Amniotic stem cell (primary cell): ENCODE measurements around the gene PRSS21.

Experiments used
- DNase-seq: peaks from one replicate; lab custom pipeline; 2025; lab: John Stamatoyannopoulos, UW

PRSS21 gene

DNA sequence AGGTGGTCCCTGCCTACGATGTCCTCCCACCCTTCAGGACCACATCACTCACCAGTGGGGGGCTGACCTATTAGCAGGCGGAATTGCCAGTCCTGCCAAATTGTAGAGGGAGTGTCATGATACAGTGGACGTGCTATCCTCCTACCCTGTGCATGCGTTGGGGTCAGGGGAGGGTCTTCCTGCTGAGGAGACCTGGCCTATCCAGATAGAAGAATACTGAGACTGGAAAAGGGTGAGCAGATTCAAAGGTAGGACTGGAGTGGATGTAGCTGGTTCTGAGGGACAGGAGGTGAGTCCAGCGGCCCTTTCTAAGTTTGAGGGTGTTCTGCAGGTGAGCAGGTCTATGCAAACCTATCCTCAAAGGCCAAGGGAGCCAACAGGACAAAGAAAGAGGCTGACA lies 10.8 kb upstream of the PRSS21 start:
- no peak for DNase-seq

GRCh38 chr16:2808181-2808580 lies 8.9 kb upstream of the PRSS21 start:
- DNase-seq: no peak

DNA sequence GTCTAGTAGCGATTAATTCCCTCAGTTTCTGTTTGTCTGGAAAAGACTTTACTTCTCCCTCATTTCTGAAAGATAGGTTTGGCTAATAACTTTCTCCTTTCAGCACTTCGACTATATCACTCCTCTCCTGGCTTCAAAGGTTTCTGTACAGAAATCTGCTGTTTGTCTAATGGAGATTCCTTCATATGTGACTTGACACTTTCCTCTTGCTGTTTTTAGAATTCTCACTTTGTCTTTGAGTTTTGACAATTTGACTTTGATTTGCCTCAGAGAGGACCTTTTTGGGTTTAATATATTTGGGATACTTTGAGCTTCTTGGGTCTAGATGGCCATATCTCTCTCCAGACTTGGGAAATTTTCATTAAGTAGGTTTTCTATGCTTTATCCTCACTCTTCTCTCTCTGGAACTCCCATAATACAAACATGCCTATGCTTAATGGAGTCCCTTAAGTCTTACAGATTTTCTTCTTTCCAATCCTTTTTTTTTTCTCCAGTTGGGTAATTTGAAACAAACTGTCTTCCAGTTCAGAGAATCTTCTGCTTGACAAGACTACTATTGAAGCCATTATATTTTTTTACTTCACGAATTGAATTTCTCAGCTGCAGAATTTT lies 7.8 kb upstream of the PRSS21 start:
- DNase-seq: no peak

DNA sequence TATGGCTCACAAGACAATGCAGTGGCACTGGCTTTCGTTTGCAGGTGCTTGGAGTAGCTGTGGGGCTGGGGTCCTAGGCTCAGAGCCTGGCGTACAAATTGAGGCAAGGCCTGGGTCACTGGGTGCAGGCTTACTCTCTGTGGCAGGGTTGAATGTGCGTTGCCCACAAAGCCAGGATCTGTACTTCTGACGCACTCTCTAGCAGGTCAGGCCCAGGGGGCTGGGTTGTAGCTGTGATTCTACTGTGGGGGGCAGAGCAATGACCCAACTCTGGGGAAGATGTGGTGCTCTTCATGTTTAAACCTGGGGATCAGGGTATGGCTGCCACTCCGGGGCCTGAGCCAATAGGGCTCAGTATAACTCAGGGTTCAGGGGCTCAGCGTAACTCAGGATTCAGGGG lies 6.4 kb upstream of the PRSS21 start:
- no peak for DNase-seq

DNA sequence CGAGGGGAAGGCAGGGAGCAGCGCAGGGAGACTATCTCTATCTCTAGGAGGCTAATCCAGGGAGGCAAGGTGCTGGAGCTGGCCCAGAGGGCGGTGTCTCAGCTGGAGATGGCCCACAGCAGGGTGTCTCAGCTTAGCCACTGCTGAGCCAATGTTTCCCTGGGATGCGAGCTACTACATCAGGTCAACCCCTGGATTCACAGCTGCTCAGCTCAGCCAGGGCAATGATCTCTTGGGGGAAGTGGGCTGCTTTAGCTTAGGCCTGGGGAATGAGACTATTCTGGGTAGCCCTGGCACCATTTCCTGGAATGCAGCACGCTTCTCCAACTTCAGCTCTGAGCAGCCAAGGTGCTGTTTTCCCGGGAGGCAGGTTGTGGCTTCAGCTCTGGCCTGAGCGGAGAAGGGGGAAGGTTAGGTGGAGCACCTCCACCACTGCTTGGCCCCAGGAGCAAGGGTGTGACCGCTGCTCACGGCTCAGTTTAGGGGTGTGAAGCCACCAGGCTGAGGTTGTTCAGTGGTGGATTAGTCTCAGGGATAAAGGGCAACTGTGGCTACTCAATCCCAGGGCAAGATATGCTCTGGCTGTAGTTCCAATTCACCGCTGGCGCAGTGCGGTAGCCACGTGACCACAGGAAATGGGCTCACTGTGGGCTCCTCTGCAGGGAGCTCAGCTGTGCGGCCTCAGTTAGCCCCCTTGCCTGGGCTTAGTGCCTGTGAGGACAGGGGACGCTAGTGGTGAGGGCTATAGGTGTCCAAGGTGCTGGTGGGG lies 5.2 kb upstream of the PRSS21 start:
- no peak for DNase-seq

DNA sequence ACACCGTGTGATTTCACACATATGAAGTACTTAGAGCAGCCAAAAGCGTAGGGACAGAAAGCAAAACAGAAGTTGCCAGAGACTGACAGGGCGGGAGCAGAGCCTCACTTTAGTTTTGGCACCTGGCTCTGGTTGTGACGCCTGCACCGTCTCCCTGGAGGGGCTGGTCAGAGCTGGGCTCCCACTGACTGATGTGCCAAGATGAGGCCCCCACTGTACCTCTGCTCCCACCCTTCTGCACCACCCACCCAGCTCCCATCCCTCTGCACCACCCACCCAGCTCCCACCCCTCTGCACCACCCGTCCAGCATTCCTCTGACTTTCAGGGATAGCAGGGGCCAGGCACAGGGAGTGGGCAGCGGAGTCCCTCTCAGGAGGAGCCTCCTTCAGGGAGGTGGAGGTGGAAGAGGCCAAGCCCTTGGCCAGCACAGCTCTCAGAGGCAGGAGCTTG lies 3.2 kb upstream of the PRSS21 start:
- no peak for DNase-seq

DNA sequence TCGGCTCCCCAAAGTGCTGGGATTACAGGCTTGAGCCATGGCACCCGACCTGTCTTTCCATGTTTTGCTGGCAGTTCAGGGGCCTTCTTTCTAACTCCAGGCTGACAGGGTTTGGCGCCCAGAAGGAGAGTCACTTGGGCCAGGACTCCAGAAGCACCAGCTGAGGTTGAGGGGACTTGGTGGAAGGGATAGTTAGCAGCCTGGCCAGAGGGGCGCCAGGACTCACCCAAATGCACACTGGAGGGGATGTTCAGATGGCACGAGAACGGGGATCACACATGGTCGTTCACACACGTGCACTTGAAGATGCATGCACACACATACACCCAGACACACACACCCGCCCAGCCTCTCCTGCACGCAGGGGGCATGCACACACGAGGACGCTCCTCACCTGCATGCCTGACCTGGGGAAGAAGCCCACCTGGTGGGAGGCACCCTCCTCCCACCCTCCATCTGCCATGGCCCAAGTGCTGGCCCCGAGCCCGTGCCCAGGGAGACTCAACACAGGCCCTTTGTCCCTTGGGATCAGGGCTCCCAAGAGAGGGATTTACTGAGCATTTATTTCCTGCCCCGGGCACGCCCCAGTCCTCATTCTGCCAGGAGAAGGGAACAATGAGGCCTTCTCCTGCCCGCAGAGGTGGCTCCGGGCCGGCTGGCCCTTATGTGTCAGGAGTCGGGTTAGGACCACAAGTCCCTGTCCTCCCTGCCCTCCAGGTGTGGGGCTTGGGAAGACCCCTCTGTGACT lies 2.3 kb upstream of the PRSS21 start:
- DNase-seq: no peak

GRCh38 chr16:2815299-2815771 lies 1.7 kb upstream of the PRSS21 start:
- DNase-seq: no peak

DNA sequence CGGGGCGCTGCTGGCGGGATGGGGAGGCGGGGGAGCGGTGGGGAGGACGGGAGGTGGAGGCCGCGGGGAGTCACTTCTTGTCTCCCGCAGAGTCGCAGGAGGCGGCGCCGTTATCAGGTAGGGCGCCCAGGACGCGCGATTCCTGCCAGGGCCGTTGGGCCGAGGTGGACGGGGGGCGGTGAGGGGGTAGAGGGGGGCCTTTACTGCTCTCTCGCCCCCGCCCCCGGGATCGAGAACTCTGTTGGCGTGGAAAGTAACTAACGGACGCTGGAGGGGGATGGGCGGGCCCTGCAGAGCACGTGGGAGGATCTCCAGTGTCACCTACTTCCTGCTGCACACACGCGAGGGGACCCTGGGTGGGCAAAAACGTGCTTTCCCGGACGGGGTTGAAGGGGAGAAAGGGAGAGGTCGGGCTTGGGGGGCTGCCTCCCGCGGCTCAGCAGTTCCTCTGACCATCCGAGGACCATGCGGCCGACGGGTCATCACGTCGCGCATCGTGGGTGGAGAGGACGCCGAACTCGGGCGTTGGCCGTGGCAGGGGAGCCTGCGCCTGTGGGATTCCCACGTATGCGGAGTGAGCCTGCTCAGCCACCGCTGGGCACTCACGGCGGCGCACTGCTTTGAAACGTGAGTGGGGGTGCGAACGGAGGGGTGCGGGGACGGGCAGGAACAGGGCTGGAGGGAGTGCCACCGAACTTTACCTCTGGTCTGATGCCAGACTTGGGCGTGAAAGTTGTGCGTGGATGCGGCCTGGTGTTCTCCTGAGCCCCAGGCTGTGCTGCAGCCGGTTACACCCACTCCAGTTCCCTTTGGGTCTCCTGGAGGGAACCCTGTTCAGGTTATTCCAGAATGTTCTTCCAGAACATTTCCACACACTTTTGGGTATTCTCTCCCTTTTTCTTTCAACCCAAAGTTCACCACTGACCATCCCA lies 569 bp downstream of the PRSS21 start:
- DNase-seq: no peak

- no peak for DNase-seq
Measured at GRCh38 chr16:2818272-2818876, 1.3 kb downstream of the PRSS21 start.

DNA sequence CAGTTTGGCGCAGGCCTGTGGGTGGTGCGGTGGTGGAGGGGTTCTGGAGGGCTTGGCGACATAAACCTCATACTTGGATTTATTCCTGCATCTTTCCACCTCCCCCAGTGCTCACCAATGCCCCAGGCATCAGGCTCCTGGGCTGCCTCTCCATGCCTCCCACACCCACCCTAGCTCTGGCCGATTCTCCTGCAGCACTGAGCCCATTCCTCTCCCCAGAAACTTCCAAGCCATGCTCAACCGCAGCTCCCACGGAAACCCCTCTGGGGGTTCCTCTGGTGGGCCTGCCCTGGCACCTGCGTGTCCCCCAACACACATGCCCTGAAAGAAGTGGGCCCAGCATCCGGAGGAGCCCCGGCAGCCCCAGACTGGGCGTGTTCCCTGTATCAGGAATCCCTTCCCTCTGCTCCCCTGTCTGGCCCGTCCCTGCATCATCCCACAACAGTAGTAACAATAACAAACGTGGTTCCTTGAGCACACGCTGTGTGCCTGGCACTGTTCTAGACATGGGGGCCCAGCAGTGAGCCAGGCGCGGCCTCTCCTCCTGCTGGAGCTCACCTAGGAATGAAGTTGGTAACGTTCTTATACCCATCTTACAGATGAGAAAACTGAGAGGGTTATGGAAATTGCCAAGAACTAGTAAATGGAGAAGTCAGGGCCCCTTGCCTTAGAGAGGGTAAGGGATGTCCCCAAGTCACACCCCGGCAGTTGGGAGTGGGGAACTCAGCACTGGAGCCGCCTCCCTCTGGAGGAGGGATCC lies 2.3 kb downstream of the PRSS21 start:
- no peak for DNase-seq

- no peak for DNase-seq
Measured at GRCh38 chr16:2819939-2820835, 3.1 kb downstream of the PRSS21 start.

DNA sequence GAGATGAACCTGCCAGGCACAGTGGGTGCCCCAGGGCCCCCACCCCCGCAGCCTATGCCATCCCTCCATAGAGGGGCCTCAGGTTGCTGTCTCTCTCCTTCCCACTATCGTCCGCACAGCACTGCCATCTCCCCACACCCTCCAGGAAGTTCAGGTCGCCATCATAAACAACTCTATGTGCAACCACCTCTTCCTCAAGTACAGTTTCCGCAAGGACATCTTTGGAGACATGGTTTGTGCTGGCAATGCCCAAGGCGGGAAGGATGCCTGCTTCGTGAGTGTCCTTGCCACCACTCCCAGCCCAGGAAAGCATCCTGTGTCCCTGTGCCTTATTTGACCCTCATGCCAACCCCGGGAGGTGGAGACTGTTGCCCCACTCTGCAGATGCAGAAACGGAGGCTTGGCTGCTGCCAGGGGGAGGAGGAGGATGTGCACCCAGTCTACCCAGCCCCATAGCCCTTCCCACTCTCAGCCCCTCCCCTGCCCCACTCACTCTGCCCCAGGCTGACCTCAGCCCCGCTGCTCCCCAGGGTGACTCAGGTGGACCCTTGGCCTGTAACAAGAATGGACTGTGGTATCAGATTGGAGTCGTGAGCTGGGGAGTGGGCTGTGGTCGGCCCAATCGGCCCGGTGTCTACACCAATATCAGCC lies 3.9 kb downstream of the PRSS21 start:
- DNase-seq: no peak

GRCh38 chr16:2821487-2822157 lies 4.6 kb downstream of the PRSS21 start:
- DNase-seq: no peak

DNA sequence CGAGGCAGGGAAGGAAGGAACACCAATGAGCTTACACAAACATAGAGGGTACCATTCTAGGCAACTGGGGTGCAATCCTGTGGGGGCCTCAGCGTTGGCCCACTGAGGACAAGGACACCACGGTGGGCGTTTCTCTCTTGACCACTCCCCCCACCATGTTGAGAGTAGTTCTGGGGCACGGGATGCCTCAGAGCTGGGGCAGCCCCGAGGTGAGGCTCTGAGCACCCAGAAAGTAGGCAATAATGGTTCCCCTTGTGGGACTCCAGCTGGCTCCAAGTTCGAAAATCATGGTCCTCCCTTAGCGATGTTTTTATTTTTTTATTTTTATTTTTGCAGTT lies 5.1 kb downstream of the PRSS21 start:
- DNase-seq: no peak

- DNase-seq: no peak
Measured at GRCh38 chr16:2822496-2822895, 5.5 kb downstream of the PRSS21 start.

DNA sequence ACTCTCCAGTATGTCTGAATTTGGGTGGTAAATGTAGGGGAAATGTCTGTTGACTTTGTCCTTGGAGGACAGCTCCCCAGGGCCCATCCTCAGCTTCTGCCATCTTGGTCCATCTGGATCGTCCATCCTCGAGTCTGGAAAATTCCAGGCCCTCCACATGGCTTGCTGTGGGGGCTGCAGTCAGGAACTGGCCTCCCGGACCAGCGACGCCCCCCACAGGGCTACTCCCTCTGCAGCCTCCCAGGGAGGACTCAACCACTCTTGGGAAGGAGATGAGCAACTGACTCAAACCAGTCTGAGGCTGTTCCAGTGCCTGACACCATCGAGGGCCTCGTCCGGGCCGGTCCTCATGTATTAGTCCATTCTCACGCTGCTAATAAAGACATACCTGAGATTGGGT lies 7.6 kb downstream of the PRSS21 start:
- DNase-seq: no peak

DNA sequence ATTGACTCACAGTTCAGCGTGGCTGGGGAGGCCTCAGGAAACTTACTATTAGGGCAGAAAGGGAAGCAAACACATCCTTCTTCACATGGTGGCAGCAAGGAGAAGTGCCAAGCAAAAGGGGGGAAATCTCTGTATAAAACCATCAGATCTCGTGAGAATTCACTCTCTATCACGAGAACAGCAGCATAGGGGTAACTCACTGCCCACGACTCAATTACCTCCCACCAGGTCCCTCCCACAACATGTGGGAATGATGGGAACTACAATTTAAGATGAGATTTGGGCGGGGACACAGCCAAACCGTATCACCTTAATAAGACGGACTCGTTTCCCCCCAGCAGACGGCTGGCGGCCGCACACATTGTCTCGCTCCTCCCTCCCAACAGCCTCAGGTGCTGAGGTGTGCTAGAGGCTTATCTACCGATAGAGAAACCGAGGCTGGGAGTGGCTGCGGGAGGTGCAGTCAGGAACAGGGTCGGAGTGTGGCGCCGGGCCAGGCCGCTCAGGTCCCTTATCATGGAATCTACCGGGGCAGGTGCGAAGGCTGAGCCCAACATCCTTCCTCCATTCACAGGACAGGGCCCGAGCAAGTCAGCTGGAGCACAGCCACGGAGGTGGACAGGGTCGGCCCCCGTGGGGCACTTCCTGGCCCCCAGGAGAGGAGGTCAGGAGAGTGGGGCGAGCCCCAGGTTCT lies 8.2 kb downstream of the PRSS21 start:
- no peak for DNase-seq
